ENCODE data around the gene ZFAND2A.
"Not testable (repeated sequence)": the region's sequence is repeated elsewhere in the genome, so short reads cannot be mapped to it uniquely, and the experiment has no call there.

ZFAND2A gene

DNA sequence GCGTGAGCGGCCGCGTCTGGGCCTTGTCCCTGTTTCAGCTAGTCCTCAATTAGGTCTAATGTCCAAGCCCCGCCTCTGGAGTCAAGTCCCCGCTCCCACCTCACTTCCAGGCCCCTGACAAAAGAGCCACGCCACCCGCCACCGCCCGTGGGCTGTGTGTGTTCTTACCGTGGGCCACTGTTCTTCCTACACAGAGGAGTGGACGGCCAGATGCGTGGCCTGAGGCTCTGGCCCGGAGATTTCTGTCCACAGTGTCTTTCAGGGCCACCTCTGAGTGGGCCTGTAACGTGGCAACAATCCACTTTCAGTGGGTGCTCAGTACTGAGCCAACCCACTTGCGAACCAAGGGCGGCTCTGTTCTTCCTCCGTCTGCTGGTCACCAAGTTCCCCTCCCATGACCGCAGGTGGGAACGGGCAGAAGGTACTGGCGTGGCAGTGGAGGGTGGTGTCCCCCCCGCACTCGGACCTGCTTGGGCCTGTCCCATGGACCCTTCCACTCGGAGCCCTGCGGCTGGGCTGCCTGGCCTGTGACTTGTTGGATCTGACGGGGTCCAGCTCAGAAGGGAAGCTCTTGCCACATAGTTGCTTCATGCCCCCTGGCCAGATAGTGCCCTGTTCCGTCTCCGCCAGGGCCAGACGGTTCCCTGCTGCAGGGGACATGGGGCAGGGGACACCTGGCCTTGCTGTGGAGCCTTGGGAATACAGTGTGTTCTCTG lies 15.0 kb upstream of the ZFAND2A start:
- no peak for DNase-seq

DNA sequence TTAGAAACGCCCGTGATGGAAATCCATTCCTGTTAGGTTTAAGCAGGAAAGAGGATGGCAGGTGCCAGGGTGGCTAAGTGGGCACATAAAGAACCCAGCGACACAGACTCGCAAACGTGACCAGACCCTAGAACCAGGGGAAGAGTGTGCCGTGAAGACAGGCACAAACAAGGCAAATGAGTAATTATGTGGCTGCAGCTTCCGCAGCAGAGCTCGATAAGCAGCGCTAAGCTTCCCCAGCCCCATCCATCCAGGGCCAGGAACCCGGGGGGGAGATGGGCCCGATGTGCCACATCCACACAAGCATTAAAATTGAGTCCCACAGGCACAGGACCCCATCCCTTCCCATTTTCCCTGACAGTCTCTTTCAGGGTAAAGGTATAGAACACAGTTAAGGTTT lies 14.0 kb upstream of the ZFAND2A start:
- no peak for DNase-seq

DNA sequence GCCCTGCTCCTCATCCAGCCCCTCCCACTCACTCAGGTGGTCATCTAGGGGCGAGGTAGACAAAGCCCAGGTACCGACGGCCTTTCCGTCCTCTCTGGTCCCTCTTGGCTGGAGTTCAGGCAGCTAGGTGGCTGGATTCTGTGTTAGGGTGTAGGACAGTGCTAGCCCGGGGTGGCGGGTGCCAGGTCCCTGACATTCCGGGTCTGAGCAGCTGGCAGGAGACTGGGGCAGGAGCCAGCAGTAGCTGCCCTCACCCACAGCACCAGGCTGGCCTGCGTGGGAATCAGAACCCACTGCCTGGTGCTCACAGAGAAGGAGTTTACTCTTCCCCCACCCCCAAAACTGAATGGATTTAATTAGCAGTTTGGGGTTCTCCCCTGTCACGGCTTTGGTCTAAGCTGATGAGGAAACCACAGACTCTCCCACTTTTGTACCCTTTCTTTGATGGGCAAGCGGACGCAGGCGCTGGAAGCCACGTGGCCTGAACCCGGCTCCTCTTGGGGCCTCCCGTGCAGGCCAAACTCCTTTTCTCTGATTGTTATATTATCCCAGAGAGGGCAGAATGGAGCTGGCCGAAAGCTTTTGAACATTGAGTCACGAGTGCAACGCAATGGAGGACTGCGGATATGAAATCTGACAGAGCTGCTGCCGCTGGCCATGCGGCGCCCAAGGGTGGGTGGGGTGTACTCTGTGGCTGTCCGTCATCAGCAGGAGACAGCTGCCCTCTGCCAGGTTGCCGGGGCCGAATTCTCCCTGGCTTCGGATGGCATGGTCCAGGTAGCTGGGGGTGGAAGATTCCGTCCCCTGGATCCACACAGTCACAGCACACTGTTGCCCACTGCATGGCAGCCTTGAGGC lies 12.9 kb upstream of the ZFAND2A start:
- no peak for DNase-seq

DNA sequence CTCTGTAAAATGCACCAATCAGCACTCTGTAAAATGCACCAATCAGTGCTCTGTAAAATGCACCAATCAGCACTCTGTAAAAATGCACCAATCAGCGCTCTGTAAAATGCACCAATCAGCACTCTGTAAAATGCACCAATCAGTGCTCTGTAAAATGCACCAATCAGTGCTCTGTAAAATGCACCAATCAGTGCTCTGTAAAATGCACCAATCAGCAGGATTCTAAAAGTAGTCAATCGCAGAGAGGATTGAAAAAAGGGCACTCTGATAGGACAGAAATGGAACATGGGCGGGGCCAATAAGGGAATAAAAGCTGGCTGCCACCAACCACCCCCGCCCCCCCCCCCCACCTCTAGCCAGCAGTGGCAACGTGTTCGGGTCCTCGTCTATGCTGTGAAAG lies 11.5 kb upstream of the ZFAND2A start:
- not testable (repeated sequence) for DNase-seq

DNA sequence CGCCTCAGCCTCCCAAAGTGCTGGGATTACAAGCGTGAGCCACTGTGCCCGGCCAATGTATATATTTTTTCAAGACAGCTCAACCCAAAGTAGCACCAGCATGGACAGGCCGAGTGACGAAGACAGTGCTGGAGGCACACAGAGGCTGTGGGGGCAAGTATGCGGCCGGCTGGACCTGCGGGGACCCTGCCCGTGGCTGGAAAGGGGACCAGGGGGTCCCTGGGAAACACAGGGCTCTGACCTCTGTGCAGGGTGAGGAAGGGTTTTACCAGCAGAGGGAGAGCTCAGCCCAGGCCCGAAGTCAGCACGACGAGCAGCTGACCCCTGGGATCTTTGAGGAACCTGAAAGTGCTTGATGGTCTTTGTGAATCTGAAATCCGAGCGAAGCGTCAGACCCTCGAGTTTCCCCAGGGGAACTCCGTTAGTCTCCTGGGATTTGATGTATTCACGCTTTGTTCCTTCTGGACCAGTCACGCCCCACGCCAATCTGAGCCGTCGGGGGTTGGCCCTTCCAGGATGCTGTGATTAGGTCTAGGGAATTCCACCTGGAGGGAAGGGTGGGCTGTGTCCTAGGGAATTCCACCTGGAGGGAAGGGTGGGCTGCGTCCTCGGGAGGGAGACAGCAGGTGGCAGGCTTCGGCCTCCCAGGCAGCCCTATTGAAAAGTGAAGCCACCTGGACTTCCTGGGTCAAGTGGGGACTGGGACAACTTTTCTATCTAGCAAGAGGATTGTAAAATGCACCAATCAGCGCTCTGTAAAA lies 10.9 kb upstream of the ZFAND2A start:
- DNase-seq = no peak

DNA sequence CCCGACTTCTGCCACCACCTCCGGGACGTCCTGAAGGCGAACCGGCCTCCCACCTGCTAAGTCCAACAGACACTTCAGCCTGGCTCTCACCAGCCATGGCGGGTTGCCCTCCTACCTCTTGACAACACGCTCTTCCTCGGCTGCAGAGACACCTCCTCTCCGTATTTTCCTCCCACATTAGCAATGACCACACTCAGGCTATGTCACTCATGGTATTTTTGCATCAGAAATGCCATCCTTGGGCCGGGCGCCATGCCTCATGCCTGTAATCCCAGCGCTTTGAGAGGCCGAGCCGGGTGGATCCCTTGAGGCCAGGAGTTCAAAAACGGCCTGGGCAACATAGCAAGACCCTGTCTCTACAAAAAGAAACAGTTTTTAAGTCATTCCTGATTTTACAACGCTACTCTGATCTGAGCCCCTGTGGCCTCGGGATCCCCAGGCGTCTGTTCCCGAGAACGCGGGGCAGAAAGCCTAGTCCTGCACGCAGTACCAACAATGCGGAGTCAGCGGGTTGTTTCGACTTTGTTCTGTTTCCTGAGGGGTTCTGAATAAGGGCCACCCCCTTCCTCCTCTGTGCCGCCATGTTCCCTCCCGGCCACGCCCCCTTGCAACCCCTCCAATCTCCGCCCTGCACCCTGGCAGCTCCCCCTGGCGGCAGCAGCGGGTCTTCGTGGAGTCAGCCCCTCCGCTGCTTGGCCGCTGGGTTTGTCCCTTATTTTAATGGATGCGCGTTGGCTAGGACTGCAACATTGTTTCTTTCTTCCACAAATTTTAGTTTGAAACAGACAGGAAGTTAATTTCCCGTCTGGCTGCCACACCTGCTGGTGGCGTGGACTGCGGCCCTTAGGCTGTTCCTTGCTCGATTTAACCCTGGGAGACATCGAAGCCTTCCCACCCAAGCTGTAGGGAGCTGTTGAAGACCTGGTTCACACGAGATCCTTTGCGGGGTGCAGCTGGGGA lies 9.7 kb upstream of the ZFAND2A start:
- DNase-seq = no peak

DNA sequence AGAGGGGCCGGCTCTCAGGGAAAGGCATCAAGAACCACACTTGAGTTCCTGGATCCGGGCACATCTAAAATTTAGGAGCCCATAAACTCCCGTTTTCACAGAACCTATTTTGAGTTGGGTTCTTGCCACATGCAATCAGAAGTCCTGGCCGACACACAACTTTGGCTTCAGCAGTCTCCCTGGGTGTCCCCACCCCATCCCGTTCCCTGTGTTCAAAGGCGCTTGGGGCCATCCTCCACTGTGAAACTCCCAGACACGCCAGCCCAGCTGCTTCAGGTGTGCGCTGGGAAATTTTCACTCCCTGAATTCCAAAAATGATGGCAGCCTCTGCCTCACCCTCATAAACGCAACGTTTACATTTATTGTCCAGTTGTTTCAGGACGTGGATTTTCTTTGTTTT lies 8.4 kb upstream of the ZFAND2A start:
- no peak for DNase-seq

DNA sequence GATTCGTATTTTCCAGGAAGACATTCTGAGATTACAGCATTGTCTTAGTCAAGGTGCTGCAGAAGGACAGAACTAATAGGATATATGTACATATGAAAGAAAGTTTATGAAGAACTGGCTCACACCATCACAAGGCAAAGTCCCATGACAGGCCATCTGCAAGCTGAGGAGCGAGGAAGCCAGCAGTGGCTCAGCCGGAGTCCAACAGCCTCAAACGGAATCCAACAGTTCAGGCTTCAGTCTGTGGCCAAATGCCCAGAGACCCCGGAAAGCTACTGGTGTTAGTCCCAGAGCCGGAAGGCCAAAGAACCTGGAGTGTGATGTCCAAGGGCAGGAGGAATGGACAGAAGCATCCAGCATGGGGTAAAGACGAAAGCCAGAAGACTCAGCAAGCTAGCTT lies 4.4 kb upstream of the ZFAND2A start:
- DNase-seq = no peak

DNA sequence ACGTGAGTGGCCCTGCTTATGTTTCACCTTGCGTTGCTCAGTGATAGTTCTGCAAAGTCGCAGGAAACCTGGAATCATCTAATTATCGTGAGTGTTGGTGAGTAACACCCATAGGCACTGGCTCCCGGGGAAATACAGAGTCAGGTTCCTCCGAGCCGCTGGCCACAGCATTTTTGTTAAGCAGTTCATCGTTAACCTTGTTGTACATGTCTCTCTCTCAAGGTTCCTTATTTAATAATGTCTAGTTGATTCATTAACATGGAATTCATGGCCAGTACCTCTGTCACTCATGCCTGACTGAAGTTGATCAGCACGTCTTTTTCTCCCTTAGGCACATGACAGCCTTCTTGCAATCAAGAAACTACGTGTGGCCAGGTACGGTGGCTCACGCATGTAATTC lies 3.1 kb upstream of the ZFAND2A start:
- no peak for DNase-seq

DNA sequence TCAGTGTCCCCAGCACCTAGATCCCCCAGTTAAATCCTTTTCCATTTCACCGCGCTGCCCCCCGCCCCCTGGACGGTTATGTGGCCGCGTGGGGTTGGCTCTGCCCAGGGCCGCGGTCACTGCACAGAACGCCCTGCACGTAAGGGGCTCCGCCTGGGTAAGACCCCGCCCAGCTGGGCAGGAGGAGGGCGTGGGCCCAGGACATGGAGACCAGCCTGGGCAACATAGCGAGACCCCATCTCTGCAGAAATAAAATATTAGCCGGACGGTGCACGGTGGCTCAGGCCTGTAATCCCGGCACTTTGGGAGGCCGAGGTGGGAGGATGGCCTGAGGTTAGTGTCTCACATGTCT lies 650 bp upstream of the ZFAND2A start:
- DNase-seq = no peak

DNA sequence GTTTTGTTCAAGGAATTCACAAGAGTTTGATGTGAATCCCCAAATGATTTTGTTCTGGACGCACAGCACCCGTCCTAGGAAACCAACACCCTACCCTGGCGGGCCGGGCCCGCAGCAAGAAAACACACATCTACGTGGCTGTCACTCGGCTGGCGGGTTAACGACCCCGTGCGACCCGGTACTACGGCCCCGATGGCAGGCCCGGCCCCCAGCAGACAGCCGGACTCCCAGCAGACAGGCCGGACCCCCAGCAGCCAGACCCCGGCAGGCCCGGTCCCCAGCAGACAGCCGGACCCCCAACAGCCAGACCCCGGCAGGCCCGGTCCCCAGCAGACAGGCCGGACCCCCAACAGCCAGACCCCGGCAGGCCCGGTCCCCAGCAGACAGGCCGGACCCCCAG lies 765 bp downstream of the ZFAND2A start:
- DNase-seq = not testable (repeated sequence)

DNA sequence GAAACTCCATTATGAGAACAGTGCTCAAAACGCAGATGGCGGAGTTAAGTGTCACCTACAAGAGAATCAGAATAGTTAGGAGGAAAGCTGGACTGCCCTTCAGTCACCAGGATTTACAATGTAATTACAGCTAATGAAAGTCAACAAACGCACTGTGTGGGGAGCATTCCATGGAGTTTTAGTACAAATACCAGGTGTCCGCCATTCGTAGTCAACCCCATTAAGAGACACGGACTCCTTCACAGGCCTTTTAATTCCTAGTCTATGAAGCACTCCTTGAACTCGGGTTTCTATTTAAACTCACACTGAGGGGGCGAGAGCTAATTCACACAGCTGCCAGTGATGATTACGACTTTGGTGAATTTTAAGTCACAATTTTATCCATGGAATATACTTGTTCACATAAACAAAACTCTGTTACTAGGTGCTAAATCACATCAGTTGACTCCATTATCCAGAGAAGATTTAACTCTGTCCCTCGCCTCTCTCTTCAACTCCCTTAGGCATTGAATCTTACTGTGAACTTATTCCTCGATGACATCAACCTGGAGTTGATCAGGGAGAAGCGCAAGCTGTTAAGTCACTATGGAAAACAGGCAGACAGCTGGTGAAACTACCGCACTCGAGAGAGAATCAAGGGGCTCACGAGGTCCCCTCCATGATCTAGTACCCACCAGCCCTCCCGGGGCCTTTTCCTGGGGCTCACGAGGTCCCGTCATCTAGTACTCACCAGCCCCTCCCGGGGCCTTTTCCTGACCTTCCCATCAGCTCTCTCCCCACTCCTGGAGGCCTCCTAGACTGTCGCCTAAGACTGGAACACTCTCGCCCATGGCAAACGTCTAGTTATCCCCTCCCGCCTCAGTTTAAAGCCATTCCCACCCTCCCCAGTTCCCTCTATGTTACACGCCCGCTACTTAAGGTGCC lies 1.5 kb downstream of the ZFAND2A start:
- no peak for DNase-seq

DNA sequence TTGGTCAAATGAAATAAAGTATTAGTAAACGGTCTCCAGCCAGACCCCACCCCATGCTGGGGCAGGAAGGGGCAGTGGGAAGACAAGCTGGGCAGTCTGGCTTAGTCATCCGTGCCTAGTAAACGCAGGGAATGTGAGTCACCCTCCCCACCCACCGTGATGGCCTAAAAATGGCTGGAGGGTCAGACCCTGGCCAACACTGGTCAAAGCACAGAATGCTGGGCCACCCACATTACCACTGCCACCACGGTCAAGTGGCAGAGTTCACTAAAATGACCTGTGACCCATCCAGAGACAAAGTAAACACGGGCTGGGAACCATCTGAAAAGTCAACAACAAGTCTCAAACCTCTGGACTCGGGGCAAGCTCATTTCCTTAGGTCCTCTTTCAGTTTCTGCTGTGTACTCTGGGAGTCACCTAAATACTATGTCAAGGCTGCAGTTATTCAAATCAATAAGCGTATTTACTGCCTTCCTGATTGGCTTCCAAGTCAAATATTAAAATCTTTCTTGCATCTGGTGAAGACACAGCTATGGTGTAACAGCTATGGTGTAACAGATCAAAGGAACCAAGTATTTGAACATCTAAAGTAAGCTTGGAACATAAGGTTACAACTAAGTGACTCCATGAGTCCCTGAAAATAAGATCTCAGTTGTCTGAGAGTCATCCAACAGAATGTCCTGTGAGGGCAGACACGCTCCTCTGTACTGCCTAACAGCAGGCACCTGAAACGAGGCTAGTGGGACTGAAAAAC lies 3.0 kb downstream of the ZFAND2A start:
- DNase-seq = no peak

DNA sequence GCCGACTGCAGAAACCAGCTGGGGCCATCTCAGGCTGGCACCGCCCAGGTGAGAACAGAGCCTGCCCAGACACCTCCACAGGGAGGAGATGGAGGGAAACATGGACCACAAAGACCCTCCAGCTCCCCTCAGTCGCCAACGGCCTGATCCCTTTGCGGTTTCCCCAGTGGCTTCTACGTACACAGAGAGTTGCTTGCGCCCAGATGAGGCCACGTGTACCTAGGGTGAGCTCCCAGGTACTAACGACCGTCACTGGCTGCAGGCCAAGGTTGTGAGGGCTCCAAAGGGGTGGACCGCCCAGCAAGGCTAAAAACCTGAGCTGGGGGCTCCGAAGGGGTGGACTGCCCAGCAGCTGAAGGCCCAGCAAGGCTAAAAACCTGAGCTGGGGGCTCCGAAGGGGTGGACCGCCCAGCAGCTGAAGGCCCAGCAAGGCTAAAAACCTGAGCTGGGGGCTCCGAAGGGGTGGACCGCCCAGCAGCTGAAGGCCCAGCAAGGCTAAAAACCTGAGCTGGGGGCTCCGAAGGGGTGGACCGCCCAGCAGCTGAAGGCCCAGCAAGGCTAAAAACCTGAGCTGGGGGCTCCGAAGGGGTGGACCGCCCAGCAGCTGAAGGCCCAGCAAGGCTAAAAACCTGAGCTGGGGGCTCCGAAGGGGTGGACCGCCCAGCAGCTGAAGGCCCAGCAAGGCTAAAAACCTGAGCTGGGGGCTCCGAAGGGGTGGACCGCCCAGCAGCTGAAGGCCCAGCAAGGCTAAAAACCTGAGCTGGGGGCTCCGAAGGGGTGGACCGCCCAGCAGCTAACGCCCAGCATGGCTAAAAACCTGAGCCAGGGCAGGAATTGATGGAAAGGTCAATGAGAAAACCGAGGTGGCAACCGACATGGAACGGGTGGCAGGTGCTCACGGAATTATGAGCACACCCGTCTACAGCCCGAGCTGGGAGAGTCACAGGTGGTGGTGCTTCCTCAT lies 3.9 kb downstream of the ZFAND2A start:
- not testable (repeated sequence) for DNase-seq

DNA sequence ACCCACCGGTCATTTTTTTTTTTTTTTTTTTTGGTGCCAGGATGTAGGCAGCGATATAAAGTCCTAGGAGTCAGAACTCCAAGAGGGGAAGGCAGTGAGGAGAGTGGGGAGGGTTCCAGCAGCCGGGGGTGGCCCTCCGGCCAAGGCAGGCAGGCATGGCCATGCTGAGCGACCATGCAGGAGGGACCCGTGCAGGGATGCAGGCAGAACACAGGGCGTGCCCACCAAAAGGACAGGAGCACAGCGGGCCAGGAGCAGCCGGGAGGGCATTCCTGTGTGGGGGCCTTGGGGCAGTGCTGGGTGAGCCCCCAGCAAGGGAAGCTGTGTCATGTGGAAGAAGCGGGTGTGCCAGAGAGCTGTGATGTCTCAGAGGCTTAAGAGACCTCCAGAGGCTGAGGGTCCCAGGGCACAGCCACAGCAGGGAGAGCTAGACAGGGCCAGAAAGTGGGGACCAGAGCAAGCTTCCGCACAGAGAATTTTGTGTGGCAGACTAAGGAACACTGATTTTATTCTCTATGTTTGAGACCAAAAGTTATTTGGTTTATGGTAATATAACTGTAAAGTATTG lies 5.7 kb downstream of the ZFAND2A start:
- DNase-seq = no peak

DNA sequence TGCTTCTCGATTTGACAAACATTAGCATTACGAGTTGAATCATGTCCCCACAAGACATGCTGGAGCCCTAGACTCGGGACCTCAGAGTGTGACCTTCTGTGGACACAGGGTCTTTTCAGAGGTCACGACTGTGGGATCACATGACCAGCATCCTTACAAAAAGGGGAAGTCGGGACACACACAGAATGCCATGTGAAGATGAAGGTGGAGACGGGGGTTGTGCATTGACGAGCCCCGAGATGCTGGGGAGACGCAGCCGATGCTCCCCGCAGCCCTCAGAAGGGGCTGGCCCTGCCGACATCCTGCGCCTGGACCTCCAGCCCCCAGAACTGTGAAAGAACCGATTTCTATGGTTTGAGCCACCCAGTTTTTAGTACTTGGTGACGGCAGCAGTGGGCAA lies 7.5 kb downstream of the ZFAND2A start:
- no peak for DNase-seq

DNA sequence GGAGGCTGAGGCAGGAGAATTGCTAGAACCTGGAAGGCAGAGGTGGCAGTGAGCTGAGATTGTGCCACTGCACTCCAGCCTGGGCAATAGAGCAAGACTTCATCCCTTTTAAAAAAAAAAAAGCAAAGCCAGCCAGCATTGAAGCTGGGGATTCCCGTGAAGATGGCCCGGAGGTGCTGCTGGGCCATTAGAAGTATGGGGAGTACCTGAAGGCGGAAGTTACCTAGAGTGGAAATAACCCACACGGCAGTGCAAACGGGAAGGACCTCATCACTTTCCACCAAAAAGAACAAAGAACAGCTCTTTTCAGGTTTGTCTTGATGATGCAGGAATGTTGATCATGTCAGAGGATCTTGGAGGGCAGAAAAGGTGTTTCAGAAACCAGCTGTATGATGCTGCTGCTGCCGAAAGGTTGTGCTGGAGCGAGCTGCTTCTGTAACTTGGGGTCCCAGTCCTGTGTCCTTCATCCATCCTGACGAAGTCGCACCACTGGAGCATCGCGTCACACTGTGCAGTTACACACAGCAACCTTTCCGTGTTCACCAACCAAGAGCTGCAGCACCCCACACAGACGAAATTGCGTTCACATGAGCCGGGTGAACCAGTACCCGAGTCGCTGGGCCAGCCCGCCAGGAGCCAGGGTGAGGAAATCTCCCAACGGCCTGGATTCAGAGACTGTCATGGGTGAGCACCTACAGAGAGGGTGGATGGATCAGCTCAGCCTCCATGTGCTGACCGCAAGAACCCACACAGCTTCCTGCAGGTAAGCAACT lies 8.2 kb downstream of the ZFAND2A start:
- no peak for DNase-seq

DNA sequence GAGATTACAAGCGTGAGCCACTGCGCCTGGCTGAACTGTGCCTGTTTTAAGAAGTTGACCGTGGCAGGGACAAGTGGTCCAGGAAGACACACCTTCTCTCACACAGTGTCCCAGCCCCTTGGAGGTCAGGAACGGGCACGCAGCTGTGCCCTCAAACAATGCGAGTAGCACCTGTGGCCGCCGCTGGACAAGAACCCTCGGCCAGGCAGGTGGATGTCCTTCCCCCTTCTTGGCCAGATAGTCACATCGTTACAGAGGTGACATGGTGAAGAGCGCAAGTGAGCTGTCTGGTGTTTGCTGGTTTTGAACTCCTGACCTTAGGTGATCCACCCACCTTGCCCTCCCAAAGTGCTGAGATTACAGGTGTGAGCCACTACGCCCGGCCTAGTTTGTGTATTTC lies 8.8 kb downstream of the ZFAND2A start:
- no peak for DNase-seq
